H1 (cell line): ENCODE results near the gene TMEM115. TPM values are rescaled to one million over a fixed set of nuclear protein-coding genes. Genes with fewer than 3 reads are reported as not detected.

Experiments
- KDM4A ChIP-seq: IDR thresholded peaks from one replicate; pipeline ENCODE4 v1.7.1; 2012; ENCODE audit warnings: low read depth, mild to moderate bottlenecking, moderate library complexity, low read length, inconsistent platforms; ENCODE audit not compliant: severe bottlenecking
- polyA plus RNA-seq, 7 experiments: library from polyadenylated mRNA; depleted of rRNA in 3 of 7; stranded (reverse) in 5 of 7; unstranded in 2 of 7; fragments of >200 nt in 5 of 7; fragments of 200-250 nt in 2 of 7; gene quantifications; 1 replicate in 5 of 7; 2 replicates in 1 of 7; 4 replicates in 1 of 7; pipeline versions ENCODE4 v1.2.1 to v1.2.3, GENCODE V29; 2011 to 2013; ENCODE audit warnings: missing spikeins in 2 of 7, mixed read lengths in 2 of 7
- total RNA-seq: library from RNA; stranded (reverse); fragmentation: NEBNext Ultra II Directional; extraction: Animal tissue kit (Norgen Biotek cat#: 25700); gene quantifications from 2 replicates; pipeline ENCODE4 v1.2.1, GENCODE V29; 2021

The TMEM115 gene
- total and polyA plus RNA-seq, 2 of the 8 experiments (the other 6 are each of a cell fraction or from before 2014, with no cell fraction given) = 25.4 to 32.4 TPM

- TF ChIP-seq KDM4A = peak; percentile 26
Measured at GRCh38 chr3:50336452-50337174, 22.7 kb downstream of the TMEM115 start (continued).
